ENCODE measurements around the gene LANCL2. TPM values are rescaled to one million over a fixed set of nuclear protein-coding genes. Genes with fewer than 3 reads are reported as not detected.

The LANCL2 gene
- total RNA-seq, 1 donor from 2014 or later: 24.1 TPM

GRCh38 chr7:55367283-55367840 is 2.2 kb downstream of the LANCL2 start:
- DNase-seq: no peak
- Mint-ChIP-seq H3K4me1 (ENCODE audit: low read depth, unreplicated experiment) (peaks cover 9% of the 10 kb centered on the region), H3K36me3 (ENCODE audit: unreplicated experiment) (no peaks in the 10 kb centered on the region), H3K9me3 (ENCODE audit: unreplicated experiment) (peaks cover 19% of the 10 kb centered on the region), H3K27ac (ENCODE audit: unreplicated experiment) (peak overlapping the region; percentile 98), H3K27me3 (ENCODE audit: unreplicated experiment) (peaks cover 8% of the 10 kb centered on the region), H3K4me3 (ENCODE audit: unreplicated experiment) (peak overlapping the region; percentile 91)
- TF ChIP-seq, protein P1, sequence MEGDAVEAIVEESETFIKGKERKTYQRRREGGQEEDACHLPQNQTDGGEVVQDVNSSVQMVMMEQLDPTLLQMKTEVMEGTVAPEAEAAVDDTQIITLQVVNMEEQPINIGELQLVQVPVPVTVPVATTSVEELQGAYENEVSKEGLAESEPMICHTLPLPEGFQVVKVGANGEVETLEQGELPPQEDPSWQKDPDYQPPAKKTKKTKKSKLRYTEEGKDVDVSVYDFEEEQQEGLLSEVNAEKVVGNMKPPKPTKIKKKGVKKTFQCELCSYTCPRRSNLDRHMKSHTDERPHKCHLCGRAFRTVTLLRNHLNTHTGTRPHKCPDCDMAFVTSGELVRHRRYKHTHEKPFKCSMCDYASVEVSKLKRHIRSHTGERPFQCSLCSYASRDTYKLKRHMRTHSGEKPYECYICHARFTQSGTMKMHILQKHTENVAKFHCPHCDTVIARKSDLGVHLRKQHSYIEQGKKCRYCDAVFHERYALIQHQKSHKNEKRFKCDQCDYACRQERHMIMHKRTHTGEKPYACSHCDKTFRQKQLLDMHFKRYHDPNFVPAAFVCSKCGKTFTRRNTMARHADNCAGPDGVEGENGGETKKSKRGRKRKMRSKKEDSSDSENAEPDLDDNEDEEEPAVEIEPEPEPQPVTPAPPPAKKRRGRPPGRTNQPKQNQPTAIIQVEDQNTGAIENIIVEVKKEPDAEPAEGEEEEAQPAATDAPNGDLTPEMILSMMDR (IDR thresholded peaks at IDR 0.05; ENCODE audit: partially characterized antibody, unreplicated experiment): no peak

DNA sequence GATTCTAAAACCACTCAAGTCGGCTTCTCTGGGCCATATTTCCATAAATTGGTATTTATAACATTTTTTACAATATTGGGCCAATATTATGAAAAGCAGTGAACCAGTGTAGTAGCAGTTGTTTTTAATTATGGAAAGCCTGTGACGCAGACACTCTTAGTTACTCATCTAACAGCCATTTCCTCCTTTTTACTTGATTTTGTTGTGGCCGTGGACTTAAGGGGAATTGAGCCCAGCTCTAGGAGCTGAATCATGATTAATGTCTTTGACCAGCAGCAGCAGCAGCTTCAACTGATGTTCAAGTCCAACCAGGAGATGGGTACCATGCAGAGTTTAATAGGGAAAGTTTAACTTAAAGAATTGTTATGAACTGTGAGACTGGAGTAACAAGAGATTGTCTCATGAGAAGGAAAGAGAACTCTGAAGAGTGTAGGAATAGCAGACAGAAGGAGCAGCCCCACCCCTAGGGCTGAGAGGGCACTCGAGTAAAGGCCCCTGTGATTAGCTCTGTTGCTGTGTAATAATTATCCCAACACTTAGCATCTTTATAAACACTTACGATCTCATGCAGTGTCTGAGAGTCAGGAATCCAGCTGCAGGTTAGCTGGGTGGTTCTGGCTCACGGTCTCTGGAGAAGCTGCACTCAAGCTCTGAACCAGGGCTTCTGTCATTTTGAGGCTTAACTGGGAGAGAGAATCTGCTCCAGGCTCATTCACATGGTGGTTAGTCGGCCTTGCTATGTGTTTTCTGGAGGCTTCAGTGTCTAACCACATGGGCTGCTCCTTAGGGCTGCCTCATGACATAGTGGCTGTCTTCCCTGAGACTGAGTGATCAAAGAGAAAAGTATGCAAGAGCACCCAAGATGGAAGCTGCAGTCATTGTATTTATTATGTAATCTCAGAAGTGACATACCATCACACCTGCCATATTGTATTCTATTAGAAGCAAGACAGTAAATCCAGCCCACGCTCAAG is 4.6 kb downstream of the LANCL2 start:
- Mint-ChIP-seq H3K9me3 (ENCODE audit: unreplicated experiment) (peaks cover 16% of the 10 kb centered on the region), H3K4me3 (ENCODE audit: unreplicated experiment) (no peak overlapping the region), H3K27me3 (ENCODE audit: unreplicated experiment) (peaks cover 6% of the 10 kb centered on the region), H3K36me3 (ENCODE audit: unreplicated experiment) (no peaks in the 10 kb centered on the region), H3K27ac (ENCODE audit: unreplicated experiment) (no peak overlapping the region), H3K4me1 (ENCODE audit: low read depth, unreplicated experiment) (peaks cover 3% of the 10 kb centered on the region)
- DNase-seq: no peak
- TF ChIP-seq, protein P1 (IDR thresholded peaks at IDR 0.05; ENCODE audit: partially characterized antibody, unreplicated experiment): no peak

GRCh38 chr7:55374213-55374612 is 9.1 kb downstream of the LANCL2 start:
- TF ChIP-seq, protein P1 (IDR thresholded peaks at IDR 0.05; ENCODE audit: partially characterized antibody, unreplicated experiment): no peak
- H3K27ac Mint-ChIP-seq (ENCODE audit: unreplicated experiment): no peak overlapping the region
- H3K36me3 Mint-ChIP-seq (ENCODE audit: unreplicated experiment): no peaks in the 10 kb centered on the region
- DNase-seq: no peak
- H3K4me1 Mint-ChIP-seq (ENCODE audit: low read depth, unreplicated experiment): no peaks in the 10 kb centered on the region
- H3K27me3 Mint-ChIP-seq (ENCODE audit: unreplicated experiment): no peaks in the 10 kb centered on the region
- no peak overlapping the region for H3K4me3 Mint-ChIP-seq (ENCODE audit: unreplicated experiment)
- no peaks in the 10 kb centered on the region for H3K9me3 Mint-ChIP-seq (ENCODE audit: unreplicated experiment)

DNA sequence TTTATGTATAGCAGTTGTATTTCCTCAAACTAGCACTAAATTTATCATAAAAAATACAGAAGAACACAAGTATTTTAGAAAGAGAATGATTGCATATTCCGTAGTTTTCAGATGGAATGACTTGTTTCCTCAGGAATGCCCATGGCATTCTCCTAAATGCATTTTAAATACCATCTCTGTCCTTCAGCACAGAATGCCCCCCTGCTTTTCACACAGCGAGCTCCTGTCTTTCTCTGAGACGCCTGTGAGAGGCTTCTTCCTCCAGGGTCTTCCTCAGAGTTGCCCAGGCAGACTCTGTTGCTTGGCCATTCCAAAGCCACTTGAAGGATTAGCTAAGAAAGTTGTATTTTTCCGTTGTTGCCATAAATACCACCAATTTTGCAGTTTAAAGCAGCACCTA is 10.1 kb downstream of the LANCL2 start:
- no peak for DNase-seq
- Mint-ChIP-seq H3K36me3 (ENCODE audit: unreplicated experiment) (no peaks in the 10 kb centered on the region), H3K9me3 (ENCODE audit: unreplicated experiment) (no peaks in the 10 kb centered on the region), H3K4me3 (ENCODE audit: unreplicated experiment) (no peak overlapping the region), H3K27me3 (ENCODE audit: unreplicated experiment) (no peaks in the 10 kb centered on the region), H3K27ac (ENCODE audit: unreplicated experiment) (no peak overlapping the region), H3K4me1 (ENCODE audit: low read depth, unreplicated experiment) (no peaks in the 10 kb centered on the region)
- TF ChIP-seq, protein P1 (IDR thresholded peaks at IDR 0.05; ENCODE audit: partially characterized antibody, unreplicated experiment): no peak
